Measurements from ENCODE around the gene CAMK4.

- TF ChIP-seq POLR2A (IDR thresholded peaks at IDR 0.05; ENCODE audit: low read depth, low read length), result no peak
- TF ChIP-seq EZH2 (IDR thresholded peaks at IDR 0.05; ENCODE audit: borderline replicate concordance, low read depth, low read length, severe bottlenecking), result no peak
- no peak for TF ChIP-seq CTCF (IDR thresholded peaks at IDR 0.05; ENCODE audit: extremely low read depth in 1 of 2, insufficient read depth in 1 of 2, low read depth in 1 of 2, low read length in 2 of 2)
- no peak for TF ChIP-seq POLR2AphosphoS5 (IDR thresholded peaks at IDR 0.05; ENCODE audit: insufficient read depth, low read depth, low read length)
- no peak for TF ChIP-seq JUN (IDR thresholded peaks at IDR 0.05; ENCODE audit: borderline replicate concordance, insufficient read depth, insufficient read length, low read depth)
These were observed 215.4 kb downstream of the CAMK4 start for GRCh38 chr5:111439473-111440075.
